IPS-NIHi7 (cell line): ENCODE results near the gene FLII.
"Not testable (repeated sequence)": the region's sequence is repeated elsewhere in the genome, so short reads cannot be mapped to it uniquely, and the experiment has no call there.

Source experiments
- DNase-seq: peaks from one replicate; pipeline ENCODE4 v3.0.0; 2012; ENCODE audit warnings: mixed read lengths; ENCODE audit errors: extremely low spot score

Gene FLII

GRCh38 chr17:18224053-18224386 is 34.5 kb downstream of the FLII start:
- no peak for DNase-seq

GRCh38 chr17:18218756-18219415 is 39.7 kb downstream of the FLII start:
- DNase-seq: no peak

- peak; percentile 95 for DNase-seq
Observed at GRCh38 chr17:18217412-18218015, 41.0 kb downstream of the FLII start.

- DNase-seq: not testable (repeated sequence)
Observed at GRCh38 chr17:18216906-18217305, 41.6 kb downstream of the FLII start.

GRCh38 chr17:18213666-18214270 is 44.8 kb downstream of the FLII start:
- no peak for DNase-seq

- DNase-seq: no peak
Observed at GRCh38 chr17:18208092-18208491, 50.4 kb downstream of the FLII start.

GRCh38 chr17:18206962-18207361 is 51.6 kb downstream of the FLII start:
- DNase-seq: no peak

GRCh38 chr17:18205861-18206260 is 52.7 kb downstream of the FLII start:
- DNase-seq: no peak

GRCh38 chr17:18203308-18203707 is 55.2 kb downstream of the FLII start:
- DNase-seq: peak; percentile 68

- no peak for DNase-seq
Observed at GRCh38 chr17:18201108-18201507, 57.4 kb downstream of the FLII start.

- no peak for DNase-seq
Observed at GRCh38 chr17:18198530-18198929, 60.0 kb downstream of the FLII start.

GRCh38 chr17:18197535-18198194 is 60.9 kb downstream of the FLII start:
- no peak for DNase-seq

GRCh38 chr17:18195246-18195645 is 63.3 kb downstream of the FLII start:
- DNase-seq: no peak
